ENCODE measurements around the gene FAM120A.
"Not testable (repeated sequence)": the region's sequence is repeated elsewhere in the genome, so short reads cannot be mapped to it uniquely, and the experiment has no call there.

FAM120A gene

DNA sequence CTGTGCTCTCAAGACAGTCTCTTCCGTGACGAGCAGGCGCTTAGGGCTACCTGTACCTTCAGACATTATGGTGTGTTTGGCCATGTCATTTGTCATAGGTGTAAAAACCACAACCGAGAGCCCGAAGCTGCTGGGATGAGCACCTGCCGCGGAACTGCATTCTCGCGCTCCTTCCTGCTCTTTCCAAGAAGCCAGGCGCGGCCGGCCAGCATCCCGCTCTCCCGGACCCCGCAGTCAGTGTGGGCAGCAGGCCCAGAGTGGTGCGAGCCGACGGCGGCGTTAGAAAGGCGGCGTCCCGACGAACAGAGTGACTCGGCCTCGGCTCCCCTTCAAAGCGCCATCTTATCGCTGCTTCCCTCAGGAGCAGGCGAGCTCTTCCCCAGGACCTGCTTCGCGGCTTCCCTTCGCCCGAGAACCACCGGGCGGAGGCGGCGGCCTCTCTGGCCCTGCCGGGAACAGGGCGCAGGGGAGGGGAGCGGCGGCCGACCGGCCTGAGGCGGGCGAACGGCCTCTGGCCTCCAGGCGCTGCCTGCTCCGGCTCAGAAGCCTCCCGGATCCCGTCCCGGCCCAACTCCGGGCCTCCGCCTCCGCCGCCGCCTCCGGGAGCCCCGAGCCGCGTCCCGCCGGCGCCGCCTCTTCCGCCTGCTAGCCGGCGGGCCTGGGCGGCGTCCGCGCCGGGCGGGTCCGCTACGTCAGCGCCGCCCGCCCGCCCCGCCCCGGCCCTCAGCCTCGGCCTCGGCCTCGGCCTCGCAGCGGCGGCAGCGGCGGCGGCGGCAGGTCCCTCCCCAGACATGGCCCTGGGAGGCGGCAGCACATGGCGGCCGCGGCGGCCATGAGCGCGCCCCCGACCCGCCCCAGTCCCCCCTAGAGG lies at the start of gene FAM120A:
Gene FAM120A, plus strand, starts transcription at position 741 of the 871 bp plus-strand sequence. CDS start 231 bp downstream, outside the sequence.
- DNase-seq = peak; percentile 19

DNA sequence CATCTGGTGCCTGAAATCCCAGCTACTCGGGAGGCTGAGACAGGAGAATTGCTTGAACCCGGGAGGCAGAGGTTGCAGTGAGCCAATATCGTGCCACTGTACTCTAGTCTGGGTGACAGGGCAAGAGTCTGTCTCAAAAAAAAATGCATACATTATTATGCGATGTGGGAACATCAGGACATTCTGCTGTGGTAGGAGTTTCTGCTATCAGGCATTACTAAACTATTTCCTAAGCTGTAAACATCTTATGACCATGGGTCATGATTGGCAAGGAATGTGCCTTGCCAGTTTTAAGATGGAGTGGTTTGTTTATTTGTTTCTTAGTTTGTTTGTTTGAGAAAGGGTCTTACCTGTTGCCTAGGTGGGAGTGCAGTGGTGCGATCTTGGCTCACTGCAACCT lies 45.1 kb upstream of the FAM120A start:
- DNase-seq = no peak

DNA sequence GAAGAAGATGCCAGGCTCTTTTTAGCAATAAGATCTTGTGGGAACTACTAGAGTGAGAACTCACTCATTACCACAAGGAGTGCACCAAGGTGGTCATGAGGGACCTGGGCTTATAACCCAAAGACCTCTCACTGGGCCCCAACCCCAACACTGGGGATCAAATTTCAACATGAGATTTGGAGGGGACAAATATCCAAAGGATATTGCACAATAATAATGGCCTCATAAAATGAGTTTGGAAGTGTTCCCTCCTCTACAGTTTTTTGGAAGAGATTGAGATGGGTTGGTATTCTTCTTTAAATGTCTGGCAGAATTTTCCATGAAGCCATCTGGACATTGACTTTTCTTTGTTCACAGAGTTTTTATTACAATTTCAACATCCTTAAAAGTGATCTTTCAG lies 38.0 kb upstream of the FAM120A start:
- no peak for DNase-seq

- DNase-seq = no peak
These were observed 36.3 kb upstream of the FAM120A start for GRCh38 chr9:93415176-93415690.

GRCh38 chr9:93416530-93417235 lies 34.8 kb upstream of the FAM120A start:
- no peak for DNase-seq

DNA sequence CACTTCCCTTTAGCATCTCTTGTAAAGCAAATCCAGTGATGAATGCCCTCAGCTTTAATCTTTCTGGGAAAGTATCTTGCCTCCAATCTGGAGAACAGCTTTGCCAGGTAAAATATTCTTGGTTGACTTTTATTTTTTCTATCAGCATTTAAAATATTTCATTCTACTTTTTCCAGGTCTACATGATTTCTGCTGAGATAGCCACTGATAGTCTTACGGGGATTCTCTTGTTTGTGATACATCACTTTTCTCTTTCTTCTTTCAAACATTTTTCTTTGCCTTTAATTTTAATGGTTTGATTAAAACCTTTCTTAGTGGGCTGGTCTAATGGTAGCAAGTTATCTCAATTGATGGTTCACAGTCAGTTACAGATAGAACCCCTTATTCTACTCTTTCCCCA lies 33.9 kb upstream of the FAM120A start:
- no peak for DNase-seq

- no peak for DNase-seq
These were observed 32.5 kb upstream of the FAM120A start for GRCh38 chr9:93419023-93419422.

DNA sequence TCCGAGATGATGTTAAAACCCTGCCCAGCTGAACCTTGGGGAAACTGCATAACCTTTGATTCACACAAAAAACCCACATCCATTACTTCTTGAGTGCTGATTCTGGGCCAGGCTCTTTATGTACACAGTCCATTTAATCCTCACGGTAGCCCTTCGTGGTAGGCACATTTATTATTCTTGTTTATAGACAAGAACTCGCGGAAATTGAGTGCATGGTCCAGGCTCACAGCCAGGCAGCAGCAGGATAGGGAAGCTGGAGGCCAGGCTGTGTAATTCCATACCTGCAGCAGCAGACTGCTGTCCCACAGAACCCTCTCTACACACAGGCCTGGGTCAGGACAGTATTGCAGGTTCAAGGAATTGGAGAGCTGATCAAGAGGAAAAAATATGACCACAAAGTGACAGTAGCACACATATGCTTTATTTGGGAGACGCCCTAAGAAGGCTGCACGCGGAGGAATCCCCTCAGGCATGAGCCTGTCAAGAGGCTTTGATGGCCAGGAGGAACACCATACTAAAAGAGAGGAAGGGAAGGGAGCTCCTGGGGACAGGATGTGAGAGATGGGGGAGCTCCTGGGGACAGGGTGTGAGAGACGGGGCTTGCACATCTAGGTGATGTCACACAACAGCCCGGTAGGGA lies 28.4 kb upstream of the FAM120A start:
- no peak for DNase-seq

DNA sequence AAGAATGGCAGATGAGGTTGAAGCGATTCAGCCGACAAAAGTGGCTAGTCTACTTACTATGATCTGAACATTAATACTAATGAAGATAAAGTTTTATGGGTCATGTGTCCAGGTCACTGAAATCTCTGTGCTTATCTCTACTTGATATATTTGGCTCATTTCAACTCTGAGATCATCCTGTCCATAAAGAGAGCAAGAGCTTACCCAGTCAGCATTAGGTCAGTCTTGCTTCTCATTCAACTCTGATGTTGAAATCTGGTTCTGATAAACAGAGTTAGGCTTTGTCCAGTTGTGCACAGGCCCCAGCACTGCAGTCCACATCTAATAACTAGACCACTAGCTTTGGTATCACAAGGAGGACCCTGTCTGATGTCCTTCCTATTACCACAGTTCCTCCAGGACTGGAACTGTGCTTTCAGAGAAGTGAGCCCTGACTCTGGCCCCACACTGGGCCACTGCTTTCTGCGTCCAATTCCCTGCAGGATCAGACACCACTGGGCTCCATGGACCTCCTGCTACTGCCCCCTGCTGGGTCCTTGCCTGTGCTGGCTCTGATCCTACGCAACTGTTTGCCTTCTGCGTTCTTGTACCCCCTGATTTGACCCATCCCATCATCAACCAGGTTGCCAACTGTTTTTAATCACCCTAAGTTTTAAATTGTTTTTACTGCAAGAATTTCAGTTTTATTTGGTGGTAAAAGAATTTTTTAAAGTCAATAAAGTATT lies 23.7 kb upstream of the FAM120A start:
- DNase-seq = no peak

DNA sequence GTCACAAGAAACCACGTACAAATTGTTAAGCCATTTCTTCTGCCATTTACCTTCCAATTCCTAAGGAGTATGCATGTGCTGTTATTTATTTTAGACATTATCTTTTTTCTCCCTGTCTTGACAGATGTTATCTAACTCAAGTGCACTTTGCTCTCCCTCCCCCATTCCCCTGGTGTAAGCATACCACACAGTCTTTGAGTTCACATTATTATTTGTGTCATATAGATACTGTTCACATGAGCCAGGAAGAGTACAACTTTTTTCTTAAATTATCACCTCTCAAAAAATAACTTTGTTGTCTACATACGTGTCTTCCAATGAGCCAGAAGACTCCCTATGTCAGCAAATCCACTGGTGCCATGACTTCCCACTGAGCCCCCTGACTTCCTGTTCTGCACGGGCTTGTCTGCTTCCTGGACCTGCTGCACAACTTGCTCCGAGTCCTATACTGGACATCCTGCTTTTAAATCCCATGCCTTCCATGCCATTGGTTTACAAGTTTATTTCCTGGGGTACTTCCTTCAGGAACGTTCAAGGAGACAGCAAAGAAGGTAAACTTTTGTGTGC lies 19.9 kb upstream of the FAM120A start:
- no peak for DNase-seq

- no peak for DNase-seq
These were observed 18.5 kb upstream of the FAM120A start for GRCh38 chr9:93432964-93433363.

- no peak for DNase-seq
These were observed 17.4 kb upstream of the FAM120A start for GRCh38 chr9:93434056-93434455.

- no peak for DNase-seq
These were observed 16.1 kb upstream of the FAM120A start for GRCh38 chr9:93435386-93435785.

DNA sequence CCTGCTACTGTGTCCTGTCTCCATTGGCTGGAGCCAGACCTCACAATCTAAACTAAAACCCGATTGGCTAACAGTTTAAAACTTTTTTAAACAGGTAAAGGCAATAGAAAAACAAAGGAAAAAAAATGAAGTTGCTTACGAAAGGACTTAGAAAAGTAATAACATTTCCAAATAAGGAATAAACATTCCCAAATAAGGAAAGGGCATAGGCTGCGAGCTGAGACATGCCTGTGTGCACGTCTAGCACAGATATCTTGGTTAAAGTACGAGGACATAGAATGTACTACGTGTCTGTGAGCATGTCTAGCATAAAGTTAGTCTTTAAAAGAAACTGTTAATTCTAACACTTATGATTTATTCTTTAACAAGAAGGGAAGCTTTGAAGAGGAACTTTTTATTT lies 15.3 kb upstream of the FAM120A start:
- no peak for DNase-seq

DNA sequence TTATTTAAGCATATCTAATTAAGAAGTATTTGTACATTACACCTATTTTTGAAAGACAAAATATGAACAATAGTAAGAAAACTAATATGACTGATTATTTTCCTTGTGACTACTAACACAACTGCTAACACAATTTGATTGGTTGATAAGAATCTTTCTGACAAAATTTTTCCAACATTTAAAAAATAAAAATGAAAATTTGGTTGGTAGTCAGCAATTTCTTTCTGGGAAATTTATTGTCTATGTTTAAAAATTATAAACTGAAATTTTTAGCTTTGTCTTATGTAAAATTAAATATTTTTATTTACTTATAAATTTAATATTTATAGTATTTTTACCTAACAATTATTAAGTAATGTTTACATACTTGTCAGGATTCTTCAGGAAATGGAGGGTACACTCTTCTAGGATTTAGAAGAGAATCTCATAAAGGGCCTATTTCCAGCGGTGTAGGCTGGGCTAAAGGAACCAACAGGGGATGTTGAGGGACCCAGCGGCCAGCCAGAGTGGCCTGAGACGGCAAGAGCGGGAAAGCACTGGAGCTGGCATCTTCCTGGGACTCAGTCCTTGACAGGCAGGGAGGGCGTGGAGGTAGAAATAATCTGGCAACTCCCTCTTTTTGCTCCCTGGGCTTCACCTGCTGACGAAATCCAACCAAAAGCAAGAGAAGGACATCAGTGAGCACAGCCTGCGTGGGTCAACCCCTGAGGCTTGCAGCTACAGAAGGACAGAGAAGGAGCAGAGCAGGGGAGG lies 14.7 kb upstream of the FAM120A start:
- DNase-seq = no peak

DNA sequence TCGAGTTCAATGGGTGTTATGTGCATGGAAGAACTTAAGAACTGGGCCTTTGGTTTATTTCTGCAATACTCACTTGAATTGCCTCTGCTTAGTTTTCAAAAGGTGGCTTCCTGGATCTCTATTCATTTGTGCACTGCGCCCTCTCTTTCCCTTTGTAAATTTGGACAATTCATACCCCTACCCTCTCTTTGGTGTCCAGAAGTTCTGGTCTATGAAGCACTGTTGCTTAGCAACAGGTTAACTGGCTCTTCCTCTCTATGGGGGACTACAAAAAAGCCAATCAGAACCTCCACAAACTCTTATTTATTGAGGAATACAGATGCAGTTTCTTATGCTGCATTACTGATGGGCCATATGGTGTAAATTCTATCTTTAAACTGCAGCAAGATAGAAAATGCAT lies 13.5 kb upstream of the FAM120A start:
- no peak for DNase-seq

DNA sequence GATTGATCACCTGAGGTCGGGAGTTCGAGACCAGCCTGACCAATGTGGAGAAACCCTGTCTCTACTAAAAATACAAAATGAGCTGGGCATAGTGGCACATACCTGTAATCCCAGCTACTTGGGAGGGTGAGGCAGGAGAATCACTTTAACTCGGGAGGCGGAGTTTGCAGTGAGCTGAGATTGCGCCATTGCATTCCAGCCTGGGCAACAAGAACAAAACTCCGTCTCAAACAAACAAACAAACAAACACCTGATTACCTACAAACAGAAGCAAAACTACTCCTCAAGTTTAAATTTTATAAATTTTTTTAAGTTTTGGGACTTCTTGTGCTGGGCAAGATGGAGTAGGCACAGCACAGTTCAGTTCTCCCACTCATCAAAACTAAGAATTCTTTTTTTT lies 12.2 kb upstream of the FAM120A start:
- DNase-seq = not testable (repeated sequence)

- DNase-seq = no peak
These were observed 10.4 kb upstream of the FAM120A start for GRCh38 chr9:93440896-93441580.

- DNase-seq = no peak
These were observed 5.4 kb upstream of the FAM120A start for GRCh38 chr9:93446073-93446472.

DNA sequence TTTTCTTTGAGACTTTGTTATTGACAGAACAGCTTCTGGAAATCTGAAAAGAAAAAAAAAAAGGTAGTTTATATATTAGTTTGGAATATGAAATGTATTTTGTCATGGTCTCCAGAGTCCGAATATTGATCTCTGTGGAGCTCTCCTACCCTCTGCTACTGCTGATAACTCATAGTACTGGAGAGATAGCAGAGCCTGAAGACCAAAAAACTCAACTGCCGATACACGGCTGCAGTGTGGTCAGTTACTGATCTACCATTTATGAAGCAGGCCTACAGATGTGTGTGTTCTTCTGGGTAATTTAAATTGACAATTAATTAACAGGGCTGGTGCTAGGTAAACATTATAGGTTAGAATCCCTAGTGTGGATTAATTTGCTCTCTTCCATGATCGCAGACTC lies 3.8 kb upstream of the FAM120A start:
- DNase-seq = no peak
